ENCODE results near the gene HOXA3.

Gene HOXA3

DNA sequence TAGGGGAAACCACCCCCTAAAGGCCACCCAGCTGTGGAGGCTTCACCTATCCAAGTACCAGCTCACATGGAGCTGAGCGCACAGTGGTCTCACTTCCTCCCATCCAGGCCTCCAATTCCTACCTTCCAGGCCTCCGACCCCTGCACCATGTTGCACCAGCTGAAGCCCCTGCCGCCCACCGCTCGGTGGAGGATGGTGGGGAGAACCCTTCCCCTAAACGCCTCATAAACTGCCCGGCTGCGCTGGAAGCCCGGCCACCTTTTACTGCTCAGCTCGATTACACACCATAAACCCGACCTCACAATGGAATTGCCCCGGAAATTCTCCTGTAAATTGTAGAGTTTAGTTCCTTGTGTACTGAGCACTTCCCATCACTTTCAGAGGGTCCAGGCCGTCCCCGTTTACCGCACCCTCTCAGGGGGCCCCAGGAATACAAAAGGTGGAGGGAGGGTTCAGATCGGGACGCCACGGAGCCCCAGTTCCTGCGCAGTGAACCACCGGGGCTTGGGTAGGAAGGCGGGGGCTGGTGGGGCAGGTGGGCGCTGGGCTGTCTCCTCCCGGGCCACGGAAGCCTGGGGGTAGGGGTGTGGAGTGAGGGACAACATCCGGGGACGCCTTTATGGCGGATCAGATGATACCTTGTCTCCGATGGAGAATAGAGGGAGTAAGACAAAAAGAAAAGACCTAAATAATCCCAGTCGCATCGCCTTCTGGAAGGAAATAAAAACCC lies 5.5 kb upstream of the HOXA3 start:
- no peak for DNase-seq

DNA sequence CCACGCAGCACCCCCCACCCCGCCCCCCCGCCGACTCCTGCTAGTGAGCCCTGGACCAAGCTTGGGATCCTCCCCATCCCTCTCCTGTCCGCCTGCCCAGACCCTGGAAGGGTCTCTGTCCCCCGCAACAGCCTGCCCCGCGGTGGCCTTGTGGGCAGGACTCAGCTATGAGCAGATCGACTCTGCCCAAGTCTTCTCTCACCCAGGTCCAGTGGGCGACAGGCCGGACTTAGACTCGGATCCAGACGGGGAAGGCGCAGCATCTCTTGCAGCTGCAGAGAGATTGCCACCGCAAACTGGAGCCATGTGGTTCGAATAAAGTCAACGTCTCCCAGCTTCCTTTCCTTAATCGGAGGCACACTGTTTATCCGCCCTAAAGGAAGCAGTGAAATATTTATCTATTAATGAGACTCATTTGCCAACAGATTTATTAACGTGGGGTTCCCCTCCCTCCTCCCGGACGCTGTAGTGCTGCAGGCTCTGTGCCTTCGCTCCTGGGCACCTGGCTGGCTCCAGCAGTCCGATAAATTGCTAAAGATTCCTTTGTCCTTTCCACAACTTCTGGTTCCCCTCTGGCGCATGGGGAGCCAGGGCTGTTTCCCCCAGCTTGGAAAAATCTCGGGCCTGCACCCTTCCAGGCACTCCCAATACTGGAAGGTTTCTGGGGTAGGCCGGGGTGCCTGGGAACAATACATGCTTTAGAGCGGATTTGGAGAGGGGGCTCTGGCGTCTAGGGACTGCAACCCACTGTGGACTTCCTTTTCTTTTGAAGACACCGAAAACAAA lies 4.7 kb upstream of the HOXA3 start:
- DNase-seq: no peak

DNA sequence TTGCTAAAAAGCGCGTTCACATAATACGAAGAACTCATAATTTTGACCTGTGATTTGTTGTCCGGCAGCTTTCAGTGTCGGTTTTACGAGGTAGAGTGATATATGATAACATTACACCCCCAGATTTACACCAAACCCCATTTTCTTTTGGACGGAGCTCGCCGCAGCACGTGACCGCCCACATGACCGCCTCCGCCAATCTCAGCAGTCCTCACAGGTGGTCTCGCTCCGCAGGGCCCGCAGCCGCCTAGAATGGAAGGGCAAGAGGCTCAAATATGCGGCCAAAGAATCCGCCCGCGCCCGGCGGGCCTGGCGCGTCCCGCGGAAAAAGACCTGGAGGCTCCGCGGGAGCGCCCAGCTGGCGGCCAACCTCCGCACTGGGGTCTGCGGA lies 4.1 kb upstream of the HOXA3 start, which contains the start of gene HOXA7:
TSS of gene HOXA7 (minus strand) at position 168 of the 391 bp plus-strand sequence. CDS start at position 38, 130 bp downstream.
- DNase-seq: no peak

DNA sequence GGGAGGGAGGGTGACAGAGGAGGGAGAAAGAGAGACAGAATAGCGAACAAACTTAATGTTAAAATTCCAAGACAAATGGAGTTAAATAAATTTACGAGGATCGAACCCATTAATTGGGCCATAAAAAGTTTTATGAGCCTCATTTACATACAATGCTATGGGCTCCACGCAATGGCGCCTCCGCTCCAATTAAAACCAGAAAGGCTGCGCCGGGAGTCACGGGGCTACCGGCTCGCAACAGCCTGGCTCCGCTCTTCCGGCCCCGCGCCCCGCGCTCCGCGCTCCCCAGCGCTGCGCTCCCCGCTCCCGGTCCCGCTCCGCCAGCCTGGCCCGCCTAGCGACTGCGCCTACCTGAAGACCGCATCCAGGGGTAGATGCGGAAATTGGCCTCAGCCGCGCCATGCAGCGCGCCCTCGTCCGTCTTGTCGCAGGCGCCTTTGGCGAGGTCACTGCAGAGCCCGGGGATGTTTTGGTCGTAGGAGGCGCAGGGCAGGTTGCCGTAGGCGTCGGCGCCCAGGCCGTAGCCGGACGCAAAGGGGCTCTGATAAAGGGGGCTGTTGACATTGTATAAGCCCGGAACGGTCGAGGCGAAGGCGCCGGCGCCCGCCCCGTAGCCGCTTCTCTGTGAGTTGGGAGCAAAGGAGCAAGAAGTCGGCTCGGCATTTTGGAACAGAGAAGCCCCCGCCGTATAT lies 3.6 kb upstream of the HOXA3 start:
- DNase-seq: no peak

DNA sequence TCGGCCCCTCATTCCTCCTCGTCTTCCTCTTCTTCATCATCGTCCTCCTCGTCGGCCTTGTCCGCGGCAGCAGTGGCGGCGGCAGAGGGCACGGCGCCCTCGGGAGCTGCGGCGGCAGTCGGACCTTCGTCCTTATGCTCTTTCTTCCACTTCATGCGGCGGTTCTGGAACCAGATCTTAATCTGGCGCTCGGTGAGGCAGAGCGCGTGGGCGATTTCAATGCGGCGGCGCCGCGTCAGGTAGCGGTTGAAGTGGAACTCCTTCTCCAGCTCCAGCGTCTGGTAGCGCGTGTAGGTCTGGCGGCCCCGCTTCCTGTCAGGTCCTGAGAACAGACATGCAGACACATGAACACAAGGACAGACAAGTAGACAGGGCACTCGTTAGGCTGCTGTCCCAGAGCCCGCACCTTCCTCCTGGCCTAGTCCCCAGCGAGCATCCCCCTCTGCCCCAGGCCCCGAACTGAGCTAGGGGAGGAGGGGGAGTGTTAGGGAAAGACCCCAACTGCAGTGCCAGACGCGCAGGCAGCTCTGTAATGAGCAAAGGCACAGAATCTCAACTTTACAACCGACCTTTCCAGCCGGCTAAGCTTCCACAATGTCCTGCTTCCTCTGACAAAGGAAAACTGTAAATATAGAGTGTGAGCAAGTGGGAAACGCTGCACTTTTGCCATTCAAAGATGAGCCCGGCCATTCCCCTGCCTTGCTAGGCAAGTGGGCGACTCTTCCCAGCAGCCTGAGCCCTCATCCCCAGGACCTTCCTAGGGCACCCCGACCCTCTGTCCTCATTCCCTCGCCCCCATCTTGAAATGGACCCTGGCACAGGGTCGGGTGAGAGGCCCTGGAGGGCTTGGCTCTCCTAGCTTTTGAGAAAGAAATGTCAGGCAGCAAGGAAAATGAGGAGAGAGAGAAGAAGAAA lies 2.8 kb upstream of the HOXA3 start:
- DNase-seq: no peak

DNA sequence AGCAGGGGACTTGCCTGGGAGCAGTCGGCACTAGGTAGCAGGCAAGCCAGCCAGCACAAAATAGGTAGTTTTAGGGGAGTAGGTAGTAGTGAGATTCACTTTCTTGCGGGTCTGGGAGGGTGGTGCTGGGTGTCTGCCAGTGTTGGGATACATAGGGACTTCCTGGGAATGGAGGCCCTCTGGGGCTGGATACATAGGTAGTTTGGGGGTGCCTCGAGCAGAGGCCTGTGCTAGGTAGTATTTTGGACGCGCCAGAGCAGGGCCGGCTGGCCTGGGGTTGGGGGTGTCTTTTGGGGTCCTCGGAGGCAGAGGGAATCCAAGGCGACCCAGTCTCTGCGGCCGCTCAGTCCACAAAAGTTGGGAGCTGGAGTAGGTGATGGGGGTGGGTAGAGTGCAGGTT lies 2.0 kb upstream of the HOXA3 start:
- no peak for DNase-seq

DNA sequence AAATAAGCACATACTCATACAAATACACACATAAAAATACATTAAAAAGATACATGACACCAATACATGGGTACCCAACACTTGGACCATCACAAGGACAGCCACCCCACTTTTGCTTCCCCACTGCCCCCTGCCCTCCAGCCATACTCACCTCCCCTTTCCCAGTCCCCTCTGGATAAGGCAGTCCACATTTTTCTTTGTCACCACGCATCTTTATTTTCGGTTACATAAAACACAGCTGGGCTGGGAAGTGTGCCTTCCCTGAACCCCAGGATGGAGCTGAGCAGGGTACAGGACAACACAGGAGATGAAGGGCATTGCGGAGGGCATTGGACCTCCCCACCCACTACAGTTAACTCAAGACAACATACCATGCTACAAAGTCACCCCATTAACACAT lies 1.1 kb upstream of the HOXA3 start:
- DNase-seq: no peak

DNA sequence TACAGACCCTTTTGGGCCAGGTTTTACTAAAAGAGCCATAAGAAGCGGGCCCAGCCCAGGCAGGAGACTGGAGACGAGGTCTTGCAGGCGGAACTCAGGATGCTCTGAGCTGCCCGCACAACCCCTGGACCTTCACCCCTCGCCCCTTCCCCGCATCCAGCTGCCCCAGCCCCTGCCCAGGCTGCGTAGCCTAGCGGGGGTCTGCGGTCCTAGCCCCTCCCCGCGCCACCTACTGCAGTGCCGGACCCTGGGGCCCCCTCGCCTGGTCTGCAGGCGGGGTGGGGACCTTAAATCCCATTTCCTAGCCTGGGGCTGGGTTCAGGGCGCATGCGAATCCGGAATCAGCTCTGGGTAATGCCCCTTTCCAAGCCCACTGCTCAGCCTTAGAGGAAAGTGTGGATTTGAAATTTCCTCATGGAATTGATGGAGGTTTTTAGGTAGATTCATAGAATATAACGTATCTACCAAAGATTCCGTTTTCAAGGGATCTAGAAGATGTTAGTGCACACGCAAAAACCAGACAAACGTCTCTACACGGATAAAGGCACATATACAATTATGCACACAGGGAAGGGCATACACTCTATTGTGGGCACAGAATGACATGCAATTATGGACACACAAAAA lies 546 bp upstream of the HOXA3 start:
- DNase-seq: no peak

DNA sequence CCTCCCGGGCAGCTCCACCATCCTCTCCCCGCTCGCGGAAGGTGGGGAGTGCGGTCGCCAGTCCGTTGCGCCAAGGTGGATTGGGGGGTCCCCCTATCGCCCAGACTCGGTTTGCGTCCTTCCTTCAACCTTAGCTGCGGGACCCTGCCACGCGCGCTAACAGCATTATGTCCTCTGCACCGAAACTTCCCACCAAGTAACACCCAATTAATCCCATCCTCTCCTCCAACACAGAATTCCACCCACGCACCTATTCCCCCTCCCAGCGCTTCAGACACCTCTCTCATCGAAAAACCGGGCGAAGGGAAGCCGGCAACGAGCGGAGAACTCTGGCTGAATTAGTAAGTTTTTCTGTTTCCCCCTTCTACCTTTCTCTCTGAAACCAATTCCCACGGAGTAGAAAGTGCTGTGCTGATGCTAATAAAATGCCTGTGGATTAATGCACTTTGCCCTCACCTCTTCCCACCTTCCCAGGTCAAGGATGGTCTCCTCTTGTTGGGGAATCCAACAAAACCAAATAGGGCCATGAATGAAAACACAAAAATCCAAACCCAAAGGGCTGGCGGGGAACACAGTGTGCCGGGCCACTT lies 947 bp downstream of the HOXA3 start:
- DNase-seq: no peak

DNA sequence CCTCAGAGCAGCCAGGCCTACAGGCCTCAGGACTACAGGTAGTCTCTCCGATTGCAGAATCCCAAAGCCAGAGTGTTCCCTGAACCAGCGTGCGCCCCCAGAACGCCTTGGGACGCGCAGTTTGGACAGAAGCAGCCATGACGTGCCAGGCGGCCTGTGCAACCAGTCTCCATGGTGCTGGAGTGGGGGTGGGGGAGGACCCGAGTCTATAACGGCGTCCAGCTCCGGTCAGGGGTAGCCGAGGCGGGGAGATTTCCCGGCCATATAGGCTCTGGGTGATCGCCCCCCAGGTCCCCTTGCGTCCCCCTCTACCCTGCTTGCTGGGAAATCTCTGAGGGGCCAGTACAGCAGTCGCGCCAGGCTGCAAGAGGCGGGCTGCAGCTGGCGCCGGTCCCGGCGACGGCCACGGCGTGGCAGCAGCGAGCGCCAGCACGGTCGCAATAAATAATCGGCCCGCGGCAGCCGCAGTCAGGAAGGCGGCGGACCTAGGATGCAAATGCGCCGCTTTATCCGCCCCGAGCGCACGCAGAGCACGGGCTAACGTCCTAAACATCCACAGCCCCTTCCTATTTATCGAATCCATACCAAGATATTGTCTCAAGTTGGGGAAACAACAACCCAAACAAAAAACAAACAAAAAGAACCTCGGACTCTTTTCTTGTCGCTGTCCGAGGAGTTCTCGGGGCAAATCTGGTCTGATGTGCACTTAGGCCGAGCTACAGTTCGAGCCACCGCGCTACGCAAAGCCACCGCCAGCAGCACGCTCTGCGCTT lies 1.6 kb downstream of the HOXA3 start:
- DNase-seq: peak in 7 of 58 donors; percentile 2 to 32 (median 7)

DNA sequence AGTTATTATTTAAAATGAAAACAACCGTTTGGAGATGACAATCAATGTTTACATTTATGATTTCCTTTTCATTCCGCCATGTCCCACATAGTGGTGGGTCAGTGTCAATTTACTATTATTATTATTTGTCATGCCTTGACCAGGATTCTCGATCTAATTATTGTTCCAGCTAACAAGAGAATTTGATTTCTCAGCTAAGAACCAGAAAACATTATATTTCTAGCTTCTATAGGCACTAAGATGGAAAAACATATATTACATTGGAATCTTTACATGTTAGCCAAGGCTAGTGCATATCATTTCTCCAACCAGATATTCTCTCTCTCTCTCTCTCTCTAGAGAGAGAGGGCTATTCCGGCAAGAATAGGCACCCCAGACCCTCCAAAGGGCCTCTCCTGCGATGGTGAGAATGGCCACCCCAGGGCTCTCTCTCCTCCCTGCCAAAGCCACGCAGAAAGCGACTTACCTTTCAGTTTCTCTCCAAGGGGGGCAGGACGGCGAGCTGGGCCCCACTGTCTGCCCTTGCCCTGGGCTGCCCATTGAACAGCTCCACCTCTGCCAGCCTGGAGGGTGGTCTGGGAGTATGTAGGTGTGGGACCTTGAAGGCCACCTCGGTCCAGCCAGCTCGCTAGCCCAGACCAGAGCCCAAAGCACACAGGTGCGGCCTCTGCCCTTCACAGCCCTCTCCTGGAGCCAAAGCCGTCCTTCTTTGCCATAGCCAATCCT lies 2.4 kb downstream of the HOXA3 start:
- DNase-seq: no peak

DNA sequence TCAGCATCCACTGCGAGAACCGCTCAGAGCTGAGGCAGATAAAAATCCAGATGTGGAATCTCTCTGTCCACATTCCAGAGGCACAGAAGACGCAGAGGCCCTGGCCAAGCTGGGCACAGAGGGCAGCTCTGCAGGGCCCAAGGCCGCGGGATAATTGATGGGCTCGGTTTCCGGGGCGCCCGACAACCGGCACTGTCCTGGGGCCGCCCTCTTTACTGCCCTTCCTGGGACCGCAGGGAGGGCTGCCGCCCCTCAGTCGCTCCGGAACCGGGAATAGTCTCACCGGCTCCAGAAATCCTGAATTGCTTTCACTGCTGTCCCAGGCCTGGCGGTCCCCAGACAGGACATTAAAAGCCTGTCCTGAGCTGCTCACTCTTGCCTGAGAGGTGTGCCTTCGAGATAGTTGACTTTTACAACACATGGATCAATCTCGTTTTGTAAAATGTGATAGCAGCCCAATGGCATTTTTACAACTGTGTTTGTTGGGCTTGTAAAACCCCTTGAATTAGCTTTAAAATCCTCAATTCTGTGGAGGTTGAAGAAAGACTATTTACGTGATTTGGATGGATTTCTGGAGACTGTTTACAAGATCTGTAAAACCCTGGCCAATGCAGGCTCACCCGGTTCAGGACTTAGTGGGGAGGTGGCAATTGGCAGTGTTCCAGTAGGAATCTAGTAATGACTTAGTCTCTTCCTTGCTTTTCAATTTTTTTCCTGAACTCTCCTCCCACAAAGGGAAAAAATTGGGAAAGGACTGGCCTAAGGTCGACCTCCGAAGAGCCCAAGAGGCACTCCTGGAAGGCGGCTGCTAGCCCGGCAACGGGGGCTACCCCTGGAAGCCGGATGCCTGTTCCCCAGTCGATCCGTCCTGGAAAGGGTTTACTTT lies 3.4 kb downstream of the HOXA3 start:
- DNase-seq: no peak

DNA sequence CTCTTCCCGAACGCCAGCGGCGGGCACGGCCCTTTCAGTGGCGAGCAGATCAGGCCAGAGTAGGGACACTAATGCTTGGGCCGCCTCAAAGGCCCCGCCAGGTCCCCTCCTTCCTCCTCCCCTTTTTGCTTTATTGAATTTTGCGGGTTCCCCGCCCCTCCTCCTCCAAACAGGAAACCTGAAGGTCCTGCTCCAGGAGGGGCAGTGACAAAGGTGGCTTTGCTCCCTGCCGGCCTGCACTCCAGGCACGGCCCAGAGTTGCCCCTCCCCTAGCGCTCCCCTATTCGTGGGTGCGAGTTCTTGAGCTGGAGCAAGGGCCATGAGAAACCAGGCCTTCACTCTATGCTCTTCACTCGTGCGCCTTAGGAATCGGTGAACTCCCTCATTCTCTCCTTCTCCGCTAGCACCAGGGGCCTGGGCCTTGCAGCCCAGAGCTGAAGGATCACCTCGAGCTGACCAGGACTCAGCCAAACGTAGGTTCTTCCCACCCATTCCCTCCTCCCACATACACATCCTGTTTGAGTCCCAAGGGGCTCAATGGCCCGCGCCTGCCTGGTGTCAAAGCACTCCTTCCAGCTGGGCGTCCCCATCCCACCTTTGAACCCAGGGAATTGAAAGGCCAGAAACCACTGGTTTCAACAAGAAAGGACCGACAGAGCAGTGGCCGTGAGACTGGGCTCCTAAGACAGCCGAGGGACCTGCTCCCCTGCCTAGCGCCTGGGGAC lies 4.2 kb downstream of the HOXA3 start:
- no peak for DNase-seq

DNA sequence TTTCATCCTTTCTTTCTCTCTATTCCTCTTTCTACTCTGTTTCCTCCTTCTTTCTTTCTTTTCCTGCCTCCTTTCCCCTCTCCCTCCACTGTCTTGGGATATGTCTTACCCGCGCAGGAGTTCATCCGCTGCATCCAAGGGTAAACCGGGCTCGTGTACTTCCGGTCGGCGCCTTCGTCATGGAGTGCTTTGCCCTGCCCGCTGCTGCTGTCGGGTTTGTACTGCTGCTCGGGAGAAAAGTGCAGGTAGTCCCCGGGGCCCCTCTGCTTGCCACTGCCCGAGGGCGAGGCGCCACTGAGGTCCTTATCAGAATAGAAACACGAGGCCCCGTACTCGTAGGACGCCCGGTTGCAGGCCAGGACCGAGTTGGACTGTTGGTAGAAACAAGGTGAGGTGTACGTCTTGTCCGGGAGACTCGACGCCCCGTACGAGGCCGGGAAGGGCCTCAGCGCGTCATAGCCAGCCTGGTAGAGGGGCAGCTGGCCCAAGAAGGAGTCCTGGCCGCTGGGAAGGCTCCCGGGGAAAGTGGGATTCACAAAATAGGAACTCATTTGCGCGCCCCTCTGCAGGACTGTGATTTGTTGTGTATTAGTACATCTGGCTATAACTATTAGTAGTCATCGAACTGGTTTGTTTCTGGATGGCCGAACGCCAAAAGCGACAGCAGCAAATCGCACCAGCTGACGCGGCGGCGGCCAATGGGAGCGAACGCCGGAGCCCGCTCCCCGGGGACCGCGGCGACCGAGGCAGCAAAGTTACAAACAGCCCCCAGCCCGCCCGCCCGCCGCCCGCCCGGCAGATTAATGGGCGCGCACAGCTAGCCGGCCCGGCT lies 5.0 kb downstream of the HOXA3 start, which contains the start of gene HOXA6:
TSS of gene HOXA6 (minus strand) at position 576 of the 832 bp plus-strand sequence. CDS start at position 551, 25 bp downstream.
- no peak for DNase-seq

DNA sequence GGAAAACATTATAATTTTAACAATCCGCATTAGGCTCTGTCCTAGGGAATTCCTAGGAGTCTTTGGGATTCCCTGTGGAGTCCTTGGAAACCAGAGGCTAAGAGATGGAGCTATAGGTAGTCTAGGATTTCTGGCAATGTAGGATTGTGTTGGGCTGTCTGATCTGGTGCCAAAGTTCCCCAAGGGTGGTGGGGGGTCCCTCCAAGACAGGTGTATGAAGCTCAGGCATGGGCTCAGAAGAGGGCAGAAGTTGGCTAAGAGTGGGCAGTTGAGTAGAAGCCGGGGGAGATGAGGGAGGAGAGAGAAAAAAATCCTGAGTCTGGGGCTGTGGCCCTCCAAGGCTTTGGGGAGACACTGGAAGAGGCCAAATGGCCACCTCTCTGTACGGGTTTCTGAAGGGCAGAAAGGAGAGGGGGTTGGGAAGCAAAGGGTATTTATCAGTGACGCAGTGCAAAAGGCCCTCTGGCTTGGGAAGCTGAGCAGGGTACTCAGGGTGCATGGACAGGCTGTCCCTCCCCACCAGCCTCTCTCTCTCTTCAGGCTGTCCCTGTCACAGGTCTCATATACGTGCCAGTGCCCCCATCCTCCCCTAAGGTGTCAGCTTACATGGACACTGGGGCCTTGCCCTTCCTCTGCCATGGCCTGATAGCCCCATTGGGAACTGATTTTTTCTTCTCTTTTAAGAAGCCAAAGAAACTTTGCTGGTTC lies 5.7 kb downstream of the HOXA3 start:
- no peak for DNase-seq

All from anterior cingulate cortex (tissue), 58 donors.